HL-60 (cell line): ENCODE results near the gene PIK3CD.

ENCODE experiments used
- DNase-seq, 2 experiments: peaks; one replicate each; pipeline ENCODE4 v3.0.0-alpha.2; 2010 to 2020; ENCODE audit warnings: low read depth in 1 of 2, low spot score in 1 of 2
- H3K27ac ChIP-seq: fragments of 250-450 bp; sonication (Bioruptor Pico); replicated peaks from 2 replicates; pipeline ENCODE4 v1.5.1; 2020; ENCODE audit warnings: mild to moderate bottlenecking, moderate library complexity
- H3K27me3 ChIP-seq: fragments of 250-450 bp; sonication (Bioruptor Pico); 2 replicates; pipeline ENCODE4 v1.5.1; 2021; ENCODE audit warnings: mild to moderate bottlenecking, moderate library complexity; ENCODE audit not compliant: insufficient read depth, poor library complexity, severe bottlenecking
- H3K4me3 ChIP-seq: replicated peaks from 2 replicates; pipeline ENCODE4 v1.5.1; 2011; ENCODE audit warnings: mild to moderate bottlenecking, control low read depth, low read length; ENCODE audit not compliant: insufficient read depth
- GABPA ChIP-seq: IDR thresholded peaks from 2 replicates; pipeline ENCODE4 v1.6.1; 2012; ENCODE audit warnings: low read depth
- POLR2AphosphoS5 ChIP-seq: IDR thresholded peaks from 2 replicates; pipeline ENCODE4 v1.6.1; 2012; ENCODE audit warnings: low read depth
- SPI1 ChIP-seq: IDR thresholded peaks from 2 replicates; pipeline ENCODE4 v1.6.1; 2012; ENCODE audit warnings: low read depth, mild to moderate bottlenecking, borderline replicate concordance
- TF ChIP-seq, protein P1 (sequence below): IDR thresholded peaks from 2 replicates; pipeline ENCODE4 v1.6.1; 2012; ENCODE audit warnings: low read depth; ENCODE audit not compliant: insufficient replicate concordance
- TF ChIP-seq, protein P2 (sequence below): IDR thresholded peaks from one replicate; pipeline ENCODE4 v1.5.1; 2011; ENCODE audit warnings: low read length, control low read depth, inconsistent platforms; ENCODE audit not compliant: insufficient read depth

Gene PIK3CD

GRCh38 chr1:9723068-9723805 is 71.7 kb downstream of the PIK3CD start:
- Histone ChIP-seq H3K27ac (no peak overlapping the region), H3K27me3 (no peaks in the 10 kb centered on the region), H3K4me3 (no peak overlapping the region)
- DNase-seq = no peak
- TF ChIP-seq POLR2AphosphoS5 (no peak), SPI1 (no peak), GABPA (no peak)
- TF ChIP-seq, protein P1, sequence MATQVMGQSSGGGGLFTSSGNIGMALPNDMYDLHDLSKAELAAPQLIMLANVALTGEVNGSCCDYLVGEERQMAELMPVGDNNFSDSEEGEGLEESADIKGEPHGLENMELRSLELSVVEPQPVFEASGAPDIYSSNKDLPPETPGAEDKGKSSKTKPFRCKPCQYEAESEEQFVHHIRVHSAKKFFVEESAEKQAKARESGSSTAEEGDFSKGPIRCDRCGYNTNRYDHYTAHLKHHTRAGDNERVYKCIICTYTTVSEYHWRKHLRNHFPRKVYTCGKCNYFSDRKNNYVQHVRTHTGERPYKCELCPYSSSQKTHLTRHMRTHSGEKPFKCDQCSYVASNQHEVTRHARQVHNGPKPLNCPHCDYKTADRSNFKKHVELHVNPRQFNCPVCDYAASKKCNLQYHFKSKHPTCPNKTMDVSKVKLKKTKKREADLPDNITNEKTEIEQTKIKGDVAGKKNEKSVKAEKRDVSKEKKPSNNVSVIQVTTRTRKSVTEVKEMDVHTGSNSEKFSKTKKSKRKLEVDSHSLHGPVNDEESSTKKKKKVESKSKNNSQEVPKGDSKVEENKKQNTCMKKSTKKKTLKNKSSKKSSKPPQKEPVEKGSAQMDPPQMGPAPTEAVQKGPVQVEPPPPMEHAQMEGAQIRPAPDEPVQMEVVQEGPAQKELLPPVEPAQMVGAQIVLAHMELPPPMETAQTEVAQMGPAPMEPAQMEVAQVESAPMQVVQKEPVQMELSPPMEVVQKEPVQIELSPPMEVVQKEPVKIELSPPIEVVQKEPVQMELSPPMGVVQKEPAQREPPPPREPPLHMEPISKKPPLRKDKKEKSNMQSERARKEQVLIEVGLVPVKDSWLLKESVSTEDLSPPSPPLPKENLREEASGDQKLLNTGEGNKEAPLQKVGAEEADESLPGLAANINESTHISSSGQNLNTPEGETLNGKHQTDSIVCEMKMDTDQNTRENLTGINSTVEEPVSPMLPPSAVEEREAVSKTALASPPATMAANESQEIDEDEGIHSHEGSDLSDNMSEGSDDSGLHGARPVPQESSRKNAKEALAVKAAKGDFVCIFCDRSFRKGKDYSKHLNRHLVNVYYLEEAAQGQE = no peak
- TF ChIP-seq, protein P2, sequence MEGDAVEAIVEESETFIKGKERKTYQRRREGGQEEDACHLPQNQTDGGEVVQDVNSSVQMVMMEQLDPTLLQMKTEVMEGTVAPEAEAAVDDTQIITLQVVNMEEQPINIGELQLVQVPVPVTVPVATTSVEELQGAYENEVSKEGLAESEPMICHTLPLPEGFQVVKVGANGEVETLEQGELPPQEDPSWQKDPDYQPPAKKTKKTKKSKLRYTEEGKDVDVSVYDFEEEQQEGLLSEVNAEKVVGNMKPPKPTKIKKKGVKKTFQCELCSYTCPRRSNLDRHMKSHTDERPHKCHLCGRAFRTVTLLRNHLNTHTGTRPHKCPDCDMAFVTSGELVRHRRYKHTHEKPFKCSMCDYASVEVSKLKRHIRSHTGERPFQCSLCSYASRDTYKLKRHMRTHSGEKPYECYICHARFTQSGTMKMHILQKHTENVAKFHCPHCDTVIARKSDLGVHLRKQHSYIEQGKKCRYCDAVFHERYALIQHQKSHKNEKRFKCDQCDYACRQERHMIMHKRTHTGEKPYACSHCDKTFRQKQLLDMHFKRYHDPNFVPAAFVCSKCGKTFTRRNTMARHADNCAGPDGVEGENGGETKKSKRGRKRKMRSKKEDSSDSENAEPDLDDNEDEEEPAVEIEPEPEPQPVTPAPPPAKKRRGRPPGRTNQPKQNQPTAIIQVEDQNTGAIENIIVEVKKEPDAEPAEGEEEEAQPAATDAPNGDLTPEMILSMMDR = no peak

GRCh38 chr1:9723926-9724325 is 72.4 kb downstream of the PIK3CD start:
- no peak overlapping the region for H3K4me3 ChIP-seq
- no peak for TF ChIP-seq GABPA
- TF ChIP-seq, protein P1 = no peak
- no peak for TF ChIP-seq SPI1
- TF ChIP-seq, protein P2 = no peak
- no peak for TF ChIP-seq POLR2AphosphoS5
- H3K27ac ChIP-seq = no peak overlapping the region
- DNase-seq = no peak
- H3K27me3 ChIP-seq = no peaks in the 10 kb centered on the region

DNA sequence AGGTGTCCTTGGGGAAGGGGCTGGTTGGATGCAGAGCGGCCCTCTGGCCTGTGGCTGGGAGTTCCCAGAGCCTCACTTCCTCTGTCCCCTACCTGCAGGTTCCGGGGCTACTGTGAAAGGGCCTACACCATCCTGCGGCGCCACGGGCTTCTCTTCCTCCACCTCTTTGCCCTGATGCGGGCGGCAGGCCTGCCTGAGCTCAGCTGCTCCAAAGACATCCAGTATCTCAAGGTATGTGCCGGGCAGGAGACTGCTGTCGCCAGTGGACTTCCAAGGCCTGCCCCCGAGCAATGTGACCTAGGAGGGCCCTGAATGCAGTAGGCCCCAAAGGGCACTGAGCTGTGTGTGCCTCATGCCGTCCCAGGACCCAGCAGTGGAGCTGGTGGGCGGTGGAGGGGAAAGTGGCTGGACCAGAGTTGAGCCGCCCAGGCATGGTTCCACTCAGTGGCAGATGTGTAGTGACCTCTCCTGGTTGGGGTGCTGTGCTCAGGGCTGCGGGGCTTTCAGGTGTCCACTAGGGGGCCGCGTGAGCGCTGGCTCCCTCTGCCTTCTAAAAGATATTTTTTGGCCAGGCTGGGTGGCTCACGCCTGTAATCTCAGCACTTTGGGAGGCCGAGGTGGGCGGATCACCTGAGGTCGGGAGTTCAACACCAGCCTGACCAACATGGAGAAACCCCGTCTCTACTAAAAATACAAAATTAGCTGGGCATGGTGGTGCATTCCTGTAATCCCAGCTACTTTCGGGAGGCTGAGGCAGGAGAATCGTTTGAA is 73.4 kb downstream of the PIK3CD start:
- Histone ChIP-seq H3K4me3 (no peak overlapping the region), H3K27ac (no peak overlapping the region), H3K27me3 (no peaks in the 10 kb centered on the region)
- TF ChIP-seq, protein P2 = peak; percentile 87
- TF ChIP-seq POLR2AphosphoS5 (no peak), GABPA (no peak), SPI1 (no peak)
- TF ChIP-seq, protein P1 = no peak
- peak in 1 of 2 experiments; percentile 68 for DNase-seq
